ENCODE results near the gene ZNF326. TPM values are rescaled to one million over a fixed set of nuclear protein-coding genes. Genes with fewer than 3 reads are reported as not detected.

Gene ZNF326
- total RNA-seq, 4 donors from 2014 or later: 19.9 to 32.8 (median 24.0) TPM

- no peak for TF ChIP-seq CTCF (IDR thresholded peaks at IDR 0.05; ENCODE audit: low read depth)
Measured at GRCh38 chr1:89980605-89981004, 14.3 kb upstream of the ZNF326 start.

- no peak for TF ChIP-seq CTCF (IDR thresholded peaks at IDR 0.05; ENCODE audit: low read depth)
Measured at GRCh38 chr1:89986020-89986419, 8.9 kb upstream of the ZNF326 start.

- TF ChIP-seq CTCF (IDR thresholded peaks at IDR 0.05; ENCODE audit: low read depth): no peak
Measured at GRCh38 chr1:89987159-89987819, 7.6 kb upstream of the ZNF326 start.

GRCh38 chr1:89989099-89989498 is 5.8 kb upstream of the ZNF326 start:
- no peak for TF ChIP-seq CTCF (IDR thresholded peaks at IDR 0.05; ENCODE audit: low read depth)

- TF ChIP-seq CTCF (IDR thresholded peaks at IDR 0.05; ENCODE audit: low read depth): no peak
Measured at GRCh38 chr1:89989799-89990198, 5.1 kb upstream of the ZNF326 start.

GRCh38 chr1:89990976-89991831 is 3.7 kb upstream of the ZNF326 start:
- TF ChIP-seq CTCF (IDR thresholded peaks at IDR 0.05; ENCODE audit: low read depth): no peak

- no peak for TF ChIP-seq CTCF (IDR thresholded peaks at IDR 0.05; ENCODE audit: low read depth)
Measured at GRCh38 chr1:89993541-89993940, 1.4 kb upstream of the ZNF326 start.
